ENCODE data around the gene RRP36. TPM values are rescaled to one million over a fixed set of nuclear protein-coding genes. Genes with fewer than 3 reads are reported as not detected.
A peak's percentile ranks its signal among the peaks of the same experiment; 100 is the strongest.

RRP36 gene, protein sequence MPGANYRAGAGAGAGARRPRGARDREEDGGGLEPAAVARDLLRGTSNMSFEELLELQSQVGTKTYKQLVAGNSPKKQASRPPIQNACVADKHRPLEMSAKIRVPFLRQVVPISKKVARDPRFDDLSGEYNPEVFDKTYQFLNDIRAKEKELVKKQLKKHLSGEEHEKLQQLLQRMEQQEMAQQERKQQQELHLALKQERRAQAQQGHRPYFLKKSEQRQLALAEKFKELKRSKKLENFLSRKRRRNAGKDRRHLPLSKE
- 10 to 100 TPM; 22.7 to 36.5 (median 32.3) TPM for total RNA-seq
- polyA plus RNA-seq, result 10 to 100 TPM; 18.7 to 53.4 TPM
- long read RNA-seq, donor 1, transcript RRP36-201 (7 exons, 1,159 nt), result major isoform, 27 of 32 reads
- long read RNA-seq, donor 1, partial matches to known transcripts, result 0 of 32 reads
- long read RNA-seq, donor 1, other reads (novel, unspliced or antisense), result 5 of 32 reads
- long read RNA-seq, donor 2, partial matches to known transcripts, result 0 of 1 reads
- long read RNA-seq, donor 2, other reads (novel, unspliced or antisense), result 1 of 1 reads
- long read RNA-seq, donor 3, transcript RRP36-201 (7 exons, 1,159 nt), result major isoform, 20 of 22 reads
- long read RNA-seq, donor 3, partial matches to known transcripts, result 0 of 22 reads
- long read RNA-seq, donor 3, other reads (novel, unspliced or antisense), result 2 of 22 reads

GRCh38 chr6:43021270-43022047 lies at the start of gene RRP36:
Gene RRP36 (plus strand): TSS chr6:43021623. CDS start chr6:43021655, 32 bp downstream.
- ATAC-seq (peak; percentile 42 to 89 (median 83)), DNase-seq (peak; percentile 81 to 91 (median 86))
- Histone ChIP-seq H3K36me3 (peaks cover 6 to 68% (median 61%) of the 10 kb centered on the region in 9 donors), H3K9me3 (no peaks in the 10 kb centered on the region), H3K27me3 (no peaks in the 10 kb centered on the region), H3K27ac (peak within 1 kb of the TSS; percentile 7 to 96 (median 87)), H3K4me3 (peak within 1 kb of the TSS; percentile 72 to 98 (median 92)), H3K4me1 (peaks cover 0 to 58% (median 41%) of the 10 kb centered on the region in 12 donors)
- peak in 1 of 2 donors; percentile 47 for TF ChIP-seq POLR2A (IDR thresholded peaks at IDR 0.05)
- TF ChIP-seq, protein P1, sequence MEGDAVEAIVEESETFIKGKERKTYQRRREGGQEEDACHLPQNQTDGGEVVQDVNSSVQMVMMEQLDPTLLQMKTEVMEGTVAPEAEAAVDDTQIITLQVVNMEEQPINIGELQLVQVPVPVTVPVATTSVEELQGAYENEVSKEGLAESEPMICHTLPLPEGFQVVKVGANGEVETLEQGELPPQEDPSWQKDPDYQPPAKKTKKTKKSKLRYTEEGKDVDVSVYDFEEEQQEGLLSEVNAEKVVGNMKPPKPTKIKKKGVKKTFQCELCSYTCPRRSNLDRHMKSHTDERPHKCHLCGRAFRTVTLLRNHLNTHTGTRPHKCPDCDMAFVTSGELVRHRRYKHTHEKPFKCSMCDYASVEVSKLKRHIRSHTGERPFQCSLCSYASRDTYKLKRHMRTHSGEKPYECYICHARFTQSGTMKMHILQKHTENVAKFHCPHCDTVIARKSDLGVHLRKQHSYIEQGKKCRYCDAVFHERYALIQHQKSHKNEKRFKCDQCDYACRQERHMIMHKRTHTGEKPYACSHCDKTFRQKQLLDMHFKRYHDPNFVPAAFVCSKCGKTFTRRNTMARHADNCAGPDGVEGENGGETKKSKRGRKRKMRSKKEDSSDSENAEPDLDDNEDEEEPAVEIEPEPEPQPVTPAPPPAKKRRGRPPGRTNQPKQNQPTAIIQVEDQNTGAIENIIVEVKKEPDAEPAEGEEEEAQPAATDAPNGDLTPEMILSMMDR (IDR thresholded peaks at IDR 0.05), result no peak
- intact Hi-C loops (cut with DNase I), result loop anchor here in 1 of 10 donors (2.0 kb wide), 1 partner anchor 31 kb away; the partner anchor contains the start of gene CUL7
- WGBS, 4 donors, result 1 to 4% (median 1%) methylated on average over 14 to 56 of the region's 56 CpGs

DNA sequence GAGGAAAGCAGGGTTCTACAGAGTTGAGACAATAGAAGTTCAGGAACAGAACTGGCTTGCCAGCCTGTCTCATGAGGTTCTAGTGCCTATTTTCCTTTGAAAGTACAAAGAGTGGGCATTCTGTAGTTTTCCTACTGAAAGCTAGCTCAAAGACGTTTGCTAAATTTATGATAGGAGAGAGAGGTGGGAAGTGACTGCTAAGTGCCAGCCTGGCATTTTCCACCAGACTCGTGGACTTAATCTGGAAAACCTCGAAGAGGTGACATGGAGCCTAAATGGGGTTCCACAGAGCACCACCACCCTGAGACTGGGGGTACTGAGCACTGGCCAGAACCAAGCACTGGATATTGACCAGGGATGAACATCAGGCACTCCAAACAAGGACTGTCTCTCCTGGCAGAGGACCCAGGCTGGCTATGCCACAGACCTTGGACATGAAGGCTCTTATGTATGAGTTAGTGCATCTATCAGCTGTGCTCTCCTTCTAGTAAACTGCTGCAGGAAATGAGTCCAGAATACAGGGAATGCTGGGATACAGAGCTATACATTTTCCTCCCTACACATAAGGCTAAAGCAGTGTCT lies 49.6 kb upstream of the RRP36 start:
- no peaks in the 10 kb centered on the region for H3K27me3 ChIP-seq
- H3K9me3 ChIP-seq, result no peaks in the 10 kb centered on the region
- 45 to 82% (median 76%) methylated on average over 3 of the region's 3 CpGs for WGBS, 4 donors
- no peak overlapping the region for H3K4me3 ChIP-seq
- H3K27ac ChIP-seq, result no peak overlapping the region
- ATAC-seq (peak in 1 of 4 donors; percentile 24), DNase-seq (no peak)
- intact Hi-C loops (cut with DNase I), result loop anchor here in 1 of 10 donors (10.0 kb wide), 1 partner anchor 67 kb away; no protein-coding TSS in a partner anchor
- H3K36me3 ChIP-seq, result peaks cover 0 to 54% (median 23%) of the 10 kb centered on the region in 9 donors
- H3K4me1 ChIP-seq, result peaks cover 0 to 18% (median 2%) of the 10 kb centered on the region in 12 donors
- no peak for TF ChIP-seq POLR2A (IDR thresholded peaks at IDR 0.05)
- TF ChIP-seq, protein P1 (IDR thresholded peaks at IDR 0.05), result no peak

DNA sequence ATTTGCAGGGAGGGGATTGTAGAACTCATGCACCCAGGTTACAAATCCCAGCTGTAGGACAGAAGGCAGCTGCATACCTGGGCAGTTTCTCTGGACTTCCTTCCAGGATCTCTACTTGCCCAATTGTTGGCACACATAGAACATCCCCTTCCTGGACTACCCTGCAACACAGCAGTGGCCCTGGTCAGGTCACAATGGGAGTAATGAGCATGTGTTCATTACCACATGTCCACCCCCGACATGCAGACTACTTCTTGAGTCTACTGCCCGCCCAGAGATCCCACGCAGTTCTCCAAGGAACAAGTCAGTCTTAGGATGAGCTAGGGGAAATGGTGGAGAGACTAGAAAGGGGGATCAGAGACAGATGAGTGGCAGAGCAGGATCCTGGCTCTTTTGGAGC lies 47.5 kb upstream of the RRP36 start:
- WGBS, 4 donors, result 86 to 93% (median 92%) methylated on average over 3 of the region's 3 CpGs
- peaks cover 0 to 34% (median 13%) of the 10 kb centered on the region in 9 donors for H3K36me3 ChIP-seq
- intact Hi-C loops (cut with DNase I), result loop anchor here in 1 of 10 donors (10.0 kb wide), 1 partner anchor 69 kb away; no protein-coding TSS in a partner anchor
- H3K4me1 ChIP-seq, result peaks cover 0 to 31% (median 16%) of the 10 kb centered on the region in 12 donors
- no peak for TF ChIP-seq POLR2A (IDR thresholded peaks at IDR 0.05)
- TF ChIP-seq, protein P1 (IDR thresholded peaks at IDR 0.05), result no peak
- no peaks in the 10 kb centered on the region for H3K9me3 ChIP-seq
- no peak for ATAC-seq
- no peak for DNase-seq
- H3K27ac ChIP-seq, result no peak overlapping the region
- H3K27me3 ChIP-seq, result no peaks in the 10 kb centered on the region
- no peak overlapping the region for H3K4me3 ChIP-seq
